ENCODE data around the gene ZNF611. TPM values are rescaled to one million over a fixed set of nuclear protein-coding genes. Genes with fewer than 3 reads are reported as not detected.

ZNF611 gene
- total and polyA plus RNA-seq, 2 of the 13 experiments (the other 11 are each of a cell fraction or from before 2014, with no cell fraction given): 2.7 to 4.1 TPM

DNA sequence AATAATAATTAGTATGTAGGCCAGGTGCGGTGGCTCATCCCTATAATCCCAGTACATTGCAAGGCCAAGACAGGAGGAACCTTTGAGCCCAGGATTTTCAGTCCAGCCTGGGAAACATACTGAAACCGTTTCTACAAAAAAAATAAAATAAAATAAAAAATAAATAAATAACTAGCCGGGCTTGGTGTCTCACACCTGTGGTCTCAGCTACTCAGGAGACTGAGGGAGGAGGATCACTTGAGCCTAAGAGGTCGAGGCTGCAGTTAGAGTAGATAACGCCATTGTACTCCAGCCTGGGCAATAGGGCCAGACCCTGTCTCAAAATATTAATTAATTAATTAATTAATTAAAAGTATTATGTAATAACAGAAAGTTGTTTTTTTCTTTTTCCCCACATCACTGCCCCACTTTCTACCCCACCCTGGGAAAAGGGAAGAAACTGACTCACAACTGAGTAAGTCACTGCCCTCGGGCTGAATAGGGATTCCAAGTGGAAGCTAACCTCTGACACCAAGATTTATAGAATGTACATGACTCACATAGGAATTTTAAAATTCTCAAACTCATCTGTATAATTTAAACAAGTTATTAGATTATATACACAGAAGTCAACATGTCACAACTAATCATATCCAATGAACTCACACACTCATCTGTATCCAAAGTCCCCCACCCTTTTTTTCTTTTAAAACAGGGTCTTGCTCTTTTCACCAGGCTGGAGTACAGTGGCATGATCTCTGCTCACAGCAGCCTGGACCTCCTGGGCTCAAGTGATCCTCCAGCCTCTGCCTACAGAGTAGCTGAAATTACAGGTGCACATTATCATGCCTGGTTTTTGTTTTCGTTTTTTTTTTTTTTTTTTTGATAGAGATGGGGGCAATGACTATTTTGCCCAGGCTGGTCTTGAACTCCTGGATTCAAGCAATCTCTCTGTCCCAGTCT, 12.5 kb downstream of the ZNF611 start:
- FAIRE-seq (no peak), ATAC-seq (no peak), DNase-seq (ENCODE audit: low spot score) (no peak)
- in situ Hi-C loops (cut with HindIII; ENCODE audit: extremely low pct_ligation_motif_present, low pct_unique_long_range_greater_than_20kb) (no loop called here), intact Hi-C loops (cut with micrococcal nuclease; ENCODE audit: unreplicated experiment) (no loop called here)
- Histone ChIP-seq H3K4me2 (ENCODE audit: low read depth, low read length) (no peak overlapping the region), H3K36me3 (replicated peaks in 1 of 2; ENCODE audit: control insufficient read depth in 1 of 2, insufficient read depth in 2 of 2, low read length in 2 of 2) (no peaks in the 10 kb centered on the region), H3K27me3 (ENCODE audit: control insufficient read depth in 1 of 2, insufficient read depth in 2 of 2, low read length in 2 of 2) (no peaks in the 10 kb centered on the region), H3K4me1 (ENCODE audit: insufficient read depth, low read length) (peaks cover 31% of the 10 kb centered on the region), H2AFZ (ENCODE audit: low read length) (no peak overlapping the region), H3K9ac (ENCODE audit: insufficient read depth, low read depth, low read length) (no peak overlapping the region), H3K79me2 (ENCODE audit: insufficient read depth, low read length) (no peaks in the 10 kb centered on the region), H3K9me3 (ENCODE audit: low read length) (peaks cover 6% of the 10 kb centered on the region; the same call in 1 of the 2 replicates), H3K4me3 (replicated peaks in 1 of 3; ENCODE audit: insufficient read depth in 1 of 3, low read depth in 2 of 3, low read length in 3 of 3) (no peak overlapping the region), H3K27ac (ENCODE audit: extremely low read length, insufficient read depth, low read length) (no peak overlapping the region), H4K20me1 (ENCODE audit: insufficient read depth, low read length) (no peaks in the 10 kb centered on the region)
- WGBS (ENCODE audit: low lambda C conversion rate): 48% methylated on average over 7 of the region's 7 CpGs
- CTCF ChIA-PET (ENCODE audit: low intra/inter-chr PET ratio, low total read pairs): no interaction called here
- no TSS peak for BruUV-seq (replicated peaks)
- POLR2A ChIA-PET: no interaction called here
- TF ChIP-seq PHF5A (CRISPR knock-in tag; IDR thresholded peaks at IDR 0.05; ENCODE audit: low read depth, unreplicated experiment) (no peak), KDM4B (CRISPR knock-in tag; IDR thresholded peaks at IDR 0.05) (no peak), GATA4 (IDR thresholded peaks at IDR 0.05; ENCODE audit: borderline replicate concordance, low read depth) (no peak), PTBP1 (IDR thresholded peaks at IDR 0.05; ENCODE audit: low read depth, low read length, poor library complexity, severe bottlenecking) (no peak), MZF1 (CRISPR knock-in tag; IDR thresholded peaks at IDR 0.05; ENCODE audit: borderline replicate concordance) (no peak), EZH2 (conservative IDR thresholded peaks at IDR 0.05; ENCODE audit: low read depth, low read length) (no peak), ZNF749 (CRISPR knock-in tag; IDR thresholded peaks at IDR 0.05; ENCODE audit: borderline replicate concordance) (no peak)
- TF ChIP-seq, protein P1, sequence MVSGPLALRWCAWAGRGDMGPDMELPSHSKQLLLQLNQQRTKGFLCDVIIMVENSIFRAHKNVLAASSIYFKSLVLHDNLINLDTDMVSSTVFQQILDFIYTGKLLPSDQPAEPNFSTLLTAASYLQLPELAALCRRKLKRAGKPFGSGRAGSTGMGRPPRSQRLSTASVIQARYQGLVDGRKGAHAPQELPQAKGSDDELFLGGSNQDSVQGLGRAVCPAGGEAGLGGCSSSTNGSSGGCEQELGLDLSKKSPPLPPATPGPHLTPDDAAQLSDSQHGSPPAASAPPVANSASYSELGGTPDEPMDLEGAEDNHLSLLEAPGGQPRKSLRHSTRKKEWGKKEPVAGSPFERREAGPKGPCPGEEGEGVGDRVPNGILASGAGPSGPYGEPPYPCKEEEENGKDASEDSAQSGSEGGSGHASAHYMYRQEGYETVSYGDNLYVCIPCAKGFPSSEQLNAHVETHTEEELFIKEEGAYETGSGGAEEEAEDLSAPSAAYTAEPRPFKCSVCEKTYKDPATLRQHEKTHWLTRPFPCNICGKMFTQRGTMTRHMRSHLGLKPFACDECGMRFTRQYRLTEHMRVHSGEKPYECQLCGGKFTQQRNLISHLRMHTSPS (CRISPR knock-in tag; IDR thresholded peaks at IDR 0.05; ENCODE audit: low read depth): no peak
- TF ChIP-seq, protein P2, sequence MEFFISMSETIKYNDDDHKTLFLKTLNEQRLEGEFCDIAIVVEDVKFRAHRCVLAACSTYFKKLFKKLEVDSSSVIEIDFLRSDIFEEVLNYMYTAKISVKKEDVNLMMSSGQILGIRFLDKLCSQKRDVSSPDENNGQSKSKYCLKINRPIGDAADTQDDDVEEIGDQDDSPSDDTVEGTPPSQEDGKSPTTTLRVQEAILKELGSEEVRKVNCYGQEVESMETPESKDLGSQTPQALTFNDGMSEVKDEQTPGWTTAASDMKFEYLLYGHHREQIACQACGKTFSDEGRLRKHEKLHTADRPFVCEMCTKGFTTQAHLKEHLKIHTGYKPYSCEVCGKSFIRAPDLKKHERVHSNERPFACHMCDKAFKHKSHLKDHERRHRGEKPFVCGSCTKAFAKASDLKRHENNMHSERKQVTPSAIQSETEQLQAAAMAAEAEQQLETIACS (CRISPR knock-in tag; IDR thresholded peaks at IDR 0.05): no peak
- TF ChIP-seq, protein P3, sequence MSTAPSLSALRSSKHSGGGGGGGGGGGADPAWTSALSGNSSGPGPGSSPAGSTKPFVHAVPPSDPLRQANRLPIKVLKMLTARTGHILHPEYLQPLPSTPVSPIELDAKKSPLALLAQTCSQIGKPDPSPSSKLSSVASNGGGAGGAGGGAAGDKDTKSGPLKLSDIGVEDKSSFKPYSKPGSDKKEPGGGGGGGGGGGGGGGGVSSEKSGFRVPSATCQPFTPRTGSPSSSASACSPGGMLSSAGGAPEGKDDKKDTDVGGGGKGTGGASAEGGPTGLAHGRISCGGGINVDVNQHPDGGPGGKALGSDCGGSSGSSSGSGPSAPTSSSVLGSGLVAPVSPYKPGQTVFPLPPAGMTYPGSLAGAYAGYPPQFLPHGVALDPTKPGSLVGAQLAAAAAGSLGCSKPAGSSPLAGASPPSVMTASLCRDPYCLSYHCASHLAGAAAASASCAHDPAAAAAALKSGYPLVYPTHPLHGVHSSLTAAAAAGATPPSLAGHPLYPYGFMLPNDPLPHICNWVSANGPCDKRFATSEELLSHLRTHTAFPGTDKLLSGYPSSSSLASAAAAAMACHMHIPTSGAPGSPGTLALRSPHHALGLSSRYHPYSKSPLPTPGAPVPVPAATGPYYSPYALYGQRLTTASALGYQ (CRISPR knock-in tag; IDR thresholded peaks at IDR 0.05): no peak
- TF ChIP-seq, protein P4, sequence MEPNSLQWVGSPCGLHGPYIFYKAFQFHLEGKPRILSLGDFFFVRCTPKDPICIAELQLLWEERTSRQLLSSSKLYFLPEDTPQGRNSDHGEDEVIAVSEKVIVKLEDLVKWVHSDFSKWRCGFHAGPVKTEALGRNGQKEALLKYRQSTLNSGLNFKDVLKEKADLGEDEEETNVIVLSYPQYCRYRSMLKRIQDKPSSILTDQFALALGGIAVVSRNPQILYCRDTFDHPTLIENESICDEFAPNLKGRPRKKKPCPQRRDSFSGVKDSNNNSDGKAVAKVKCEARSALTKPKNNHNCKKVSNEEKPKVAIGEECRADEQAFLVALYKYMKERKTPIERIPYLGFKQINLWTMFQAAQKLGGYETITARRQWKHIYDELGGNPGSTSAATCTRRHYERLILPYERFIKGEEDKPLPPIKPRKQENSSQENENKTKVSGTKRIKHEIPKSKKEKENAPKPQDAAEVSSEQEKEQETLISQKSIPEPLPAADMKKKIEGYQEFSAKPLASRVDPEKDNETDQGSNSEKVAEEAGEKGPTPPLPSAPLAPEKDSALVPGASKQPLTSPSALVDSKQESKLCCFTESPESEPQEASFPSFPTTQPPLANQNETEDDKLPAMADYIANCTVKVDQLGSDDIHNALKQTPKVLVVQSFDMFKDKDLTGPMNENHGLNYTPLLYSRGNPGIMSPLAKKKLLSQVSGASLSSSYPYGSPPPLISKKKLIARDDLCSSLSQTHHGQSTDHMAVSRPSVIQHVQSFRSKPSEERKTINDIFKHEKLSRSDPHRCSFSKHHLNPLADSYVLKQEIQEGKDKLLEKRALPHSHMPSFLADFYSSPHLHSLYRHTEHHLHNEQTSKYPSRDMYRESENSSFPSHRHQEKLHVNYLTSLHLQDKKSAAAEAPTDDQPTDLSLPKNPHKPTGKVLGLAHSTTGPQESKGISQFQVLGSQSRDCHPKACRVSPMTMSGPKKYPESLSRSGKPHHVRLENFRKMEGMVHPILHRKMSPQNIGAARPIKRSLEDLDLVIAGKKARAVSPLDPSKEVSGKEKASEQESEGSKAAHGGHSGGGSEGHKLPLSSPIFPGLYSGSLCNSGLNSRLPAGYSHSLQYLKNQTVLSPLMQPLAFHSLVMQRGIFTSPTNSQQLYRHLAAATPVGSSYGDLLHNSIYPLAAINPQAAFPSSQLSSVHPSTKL (CRISPR knock-in tag; IDR thresholded peaks at IDR 0.05): no peak
- TF ChIP-seq, protein P5, sequence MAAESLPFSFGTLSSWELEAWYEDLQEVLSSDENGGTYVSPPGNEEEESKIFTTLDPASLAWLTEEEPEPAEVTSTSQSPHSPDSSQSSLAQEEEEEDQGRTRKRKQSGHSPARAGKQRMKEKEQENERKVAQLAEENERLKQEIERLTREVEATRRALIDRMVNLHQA (CRISPR knock-in tag; IDR thresholded peaks at IDR 0.05): no peak

Measured in HepG2 (cell line).